Measurements from ENCODE around the gene DAND5. TPM values are rescaled to one million over a fixed set of nuclear protein-coding genes. Genes with fewer than 3 reads are reported as not detected.
"Not testable (repeated sequence)": the region's sequence is repeated elsewhere in the genome, so short reads cannot be mapped to it uniquely, and the experiment has no call there.

Gene DAND5
- total and polyA plus RNA-seq, 4 experiments from 2014 or later: not detected

- CTCF ChIA-PET (ENCODE audit: partially characterized antibody): interaction anchor here (0.5 to 2.4 kb wide), 5 partner anchors 9 to 67 kb away, joined by 3 to 5 read pairs (median 3); no protein-coding TSS in a partner anchor
- H3K4me1 Mint-ChIP-seq: peaks cover 16 to 34% (median 21%) of the 10 kb centered on the region in 4 donors
These were observed 17.3 kb upstream of the DAND5 start for GRCh38 chr19:12952050-12952449.

DNA sequence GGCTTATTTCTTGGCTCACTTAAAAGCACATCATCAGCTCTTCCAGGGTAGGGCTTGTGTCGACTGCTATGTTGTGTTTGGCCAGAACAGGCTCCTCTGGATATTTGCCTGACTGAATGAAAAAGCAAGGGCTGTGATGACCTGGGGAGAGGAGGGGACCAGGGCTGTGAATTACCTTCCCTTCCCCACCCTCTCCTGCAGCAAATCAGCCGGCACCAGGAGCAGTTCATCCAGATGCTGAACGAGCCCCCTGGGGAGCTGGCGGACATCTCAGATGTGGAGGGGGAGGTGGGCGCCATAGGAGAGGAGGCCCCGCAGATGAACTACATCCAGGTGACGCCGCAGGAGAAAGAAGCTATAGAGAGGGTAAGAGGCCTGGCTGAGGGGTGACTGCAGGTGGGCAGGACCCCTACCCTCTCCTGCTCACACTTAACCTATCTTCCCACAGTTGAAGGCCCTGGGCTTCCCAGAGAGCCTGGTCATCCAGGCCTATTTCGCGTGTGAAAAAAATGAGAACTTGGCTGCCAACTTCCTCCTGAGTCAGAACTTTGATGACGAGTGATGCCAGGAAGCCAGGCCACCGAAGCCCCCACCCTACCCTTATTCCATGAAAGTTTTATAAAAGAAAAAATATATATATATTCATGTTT lies 16.8 kb upstream of the DAND5 start:
- Mint-ChIP-seq H3K36me3 (peaks cover 27 to 64% of the 10 kb centered on the region in 2 donors), H3K27me3 (no peaks in the 10 kb centered on the region), H3K9me3 (no peaks in the 10 kb centered on the region), H3K4me1 (peaks cover 16 to 31% (median 21%) of the 10 kb centered on the region in 4 donors), H3K27ac (peak overlapping the region in 2 of 7 donors; percentile 52 to 59), H3K4me3 (peak overlapping the region in 1 of 8 donors; percentile 15)
- ChIA-PET CTCF (ENCODE audit: partially characterized antibody) (interaction anchor here (0.5 to 4.3 kb wide), 6 partner anchors 9 to 68 kb away, joined by 3 to 35 read pairs (median 4); no protein-coding TSS in a partner anchor), POLR2A (ENCODE audit: partially characterized antibody) (interaction anchor here (0.6 to 1.5 kb wide), 4 partner anchors 15 to 109 kb away, joined by 3 to 4 read pairs (median 4); partner anchors contain the start of gene GCDH)
- no peak for DNase-seq
- H3K4me3 ChIP-seq (ENCODE audit: low read length in 2 of 2): no peak overlapping the region
- H3K27ac ChIP-seq (ENCODE audit: low read depth, low read length): no peak overlapping the region
- peaks cover 25% of the 10 kb centered on the region for H3K4me1 ChIP-seq (ENCODE audit: insufficient read depth, low read length)
- H3K36me3 ChIP-seq (ENCODE audit: insufficient read depth, low read length): peaks cover 38% of the 10 kb centered on the region
- H3K9me3 ChIP-seq (ENCODE audit: control insufficient read depth in 1 of 2, low read length in 2 of 2): no peaks in the 10 kb centered on the region
- intact Hi-C loops (cut with micrococcal nuclease): no loop called here
- H3K27me3 ChIP-seq (ENCODE audit: insufficient read depth, low read length): no peaks in the 10 kb centered on the region

More at GRCh38 chr19:12952050-12952449, 17.3 kb upstream of the DAND5 start:
- peaks cover 27% of the 10 kb centered on the region for H3K4me1 ChIP-seq (ENCODE audit: insufficient read depth, low read length)
- peak overlapping the region in 2 of 7 donors; percentile 59 to 75 for H3K27ac Mint-ChIP-seq
- H3K4me3 Mint-ChIP-seq; DNase-seq; H3K27ac ChIP-seq (ENCODE audit: low read depth, low read length); H3K9me3 ChIP-seq (ENCODE audit: control insufficient read depth in 1 of 2, low read length in 2 of 2); intact Hi-C loops (cut with micrococcal nuclease); H3K4me3 ChIP-seq (ENCODE audit: low read length in 2 of 2); H3K9me3 Mint-ChIP-seq; H3K27me3 Mint-ChIP-seq; H3K27me3 ChIP-seq (ENCODE audit: insufficient read depth, low read length): not testable (repeated sequence)
- H3K36me3 ChIP-seq (ENCODE audit: insufficient read depth, low read length): peaks cover 40% of the 10 kb centered on the region
- peaks cover 28 to 68% of the 10 kb centered on the region in 2 donors for H3K36me3 Mint-ChIP-seq
- POLR2A ChIA-PET (ENCODE audit: partially characterized antibody): interaction anchor here (0.9 to 1.5 kb wide), 2 partner anchors 14 to 61 kb away, joined by 3 to 4 read pairs; partner anchors contain the start of gene GCDH

GRCh38 chr19:12953138-12953798 lies 16.1 kb upstream of the DAND5 start:
- Histone ChIP-seq H3K27me3 (ENCODE audit: insufficient read depth, low read length) (no peaks in the 10 kb centered on the region), H3K9me3 (ENCODE audit: control insufficient read depth in 1 of 2, low read length in 2 of 2) (no peaks in the 10 kb centered on the region), H3K4me3 (ENCODE audit: low read length in 2 of 2) (no peak overlapping the region), H3K36me3 (ENCODE audit: insufficient read depth, low read length) (peaks cover 31% of the 10 kb centered on the region), H3K27ac (ENCODE audit: low read depth, low read length) (no peak overlapping the region), H3K4me1 (ENCODE audit: insufficient read depth, low read length) (peaks cover 28% of the 10 kb centered on the region)
- DNase-seq: peak in 1 of 5 donors; percentile 9
- intact Hi-C loops (cut with micrococcal nuclease): no loop called here
- no peaks in the 10 kb centered on the region for H3K27me3 Mint-ChIP-seq
- CTCF ChIA-PET (ENCODE audit: partially characterized antibody): interaction anchor here (0.7 to 4.3 kb wide), 3 partner anchors 12 to 68 kb away, joined by 3 to 35 read pairs (median 4); no protein-coding TSS in a partner anchor
- H3K4me1 Mint-ChIP-seq: peaks cover 14 to 28% (median 21%) of the 10 kb centered on the region in 4 donors
- no peaks in the 10 kb centered on the region for H3K9me3 Mint-ChIP-seq
- POLR2A ChIA-PET (ENCODE audit: partially characterized antibody): interaction anchor here (0.5 to 1.7 kb wide), 6 partner anchors 20 to 168 kb away, joined by 3 to 6 read pairs (median 4); partner anchors contain the start of genes FARSA and GCDH
- H3K4me3 Mint-ChIP-seq: no peak overlapping the region
- H3K27ac Mint-ChIP-seq: peak overlapping the region in 2 of 7 donors; percentile 35 to 91
- peaks cover 24 to 59% of the 10 kb centered on the region in 2 donors for H3K36me3 Mint-ChIP-seq

GRCh38 chr19:12953799-12954611 lies 15.4 kb upstream of the DAND5 start:
- no peaks in the 10 kb centered on the region for H3K9me3 Mint-ChIP-seq
- ChIA-PET CTCF (ENCODE audit: partially characterized antibody) (interaction anchor here (1.1 to 4.3 kb wide), 3 partner anchors 11 to 24 kb away, joined by 3 to 35 read pairs (median 3); no protein-coding TSS in a partner anchor), POLR2A (ENCODE audit: partially characterized antibody) (interaction anchor here (0.5 to 2.1 kb wide), 6 partner anchors 12 to 167 kb away, joined by 3 to 8 read pairs (median 4); partner anchors contain the start of gene FARSA)
- Histone ChIP-seq H3K27ac (ENCODE audit: low read depth, low read length) (no peak overlapping the region), H3K36me3 (ENCODE audit: insufficient read depth, low read length) (peaks cover 24% of the 10 kb centered on the region), H3K9me3 (ENCODE audit: control insufficient read depth in 1 of 2, low read length in 2 of 2) (no peaks in the 10 kb centered on the region), H3K4me1 (ENCODE audit: insufficient read depth, low read length) (peaks cover 28% of the 10 kb centered on the region), H3K27me3 (ENCODE audit: insufficient read depth, low read length) (no peaks in the 10 kb centered on the region), H3K4me3 (ENCODE audit: low read length in 2 of 2) (no peak overlapping the region)
- H3K36me3 Mint-ChIP-seq: peaks cover 24 to 54% of the 10 kb centered on the region in 2 donors
- no peak for DNase-seq
- peaks cover 14 to 28% (median 21%) of the 10 kb centered on the region in 4 donors for H3K4me1 Mint-ChIP-seq
- intact Hi-C loops (cut with micrococcal nuclease): no loop called here
- H3K27me3 Mint-ChIP-seq: no peaks in the 10 kb centered on the region
- H3K4me3 Mint-ChIP-seq: peak overlapping the region in 2 of 8 donors; percentile 38 to 46
- H3K27ac Mint-ChIP-seq: peak overlapping the region; percentile 10 to 91 (median 72)

- Histone ChIP-seq H3K27ac (ENCODE audit: low read depth, low read length) (peak overlapping the region; percentile 8), H3K4me3 (ENCODE audit: low read length in 2 of 2) (no peak overlapping the region), H3K4me1 (ENCODE audit: insufficient read depth, low read length) (peaks cover 28% of the 10 kb centered on the region), H3K9me3 (ENCODE audit: control insufficient read depth in 1 of 2, low read length in 2 of 2) (no peaks in the 10 kb centered on the region), H3K27me3 (ENCODE audit: insufficient read depth, low read length) (no peaks in the 10 kb centered on the region), H3K36me3 (ENCODE audit: insufficient read depth, low read length) (peaks cover 18% of the 10 kb centered on the region)
- intact Hi-C loops (cut with micrococcal nuclease): no loop called here
- Mint-ChIP-seq H3K9me3 (no peaks in the 10 kb centered on the region), H3K36me3 (peaks cover 22 to 51% of the 10 kb centered on the region in 2 donors), H3K4me3 (peak overlapping the region in 3 of 8 donors; percentile 15 to 46 (median 38)), H3K27ac (peak overlapping the region; percentile 10 to 91 (median 72)), H3K4me1 (peaks cover 14 to 28% (median 21%) of the 10 kb centered on the region in 4 donors), H3K27me3 (no peaks in the 10 kb centered on the region)
- no peak for DNase-seq
- POLR2A ChIA-PET (ENCODE audit: partially characterized antibody): interaction anchor here (0.7 to 2.1 kb wide), 5 partner anchors 11 to 69 kb away, joined by 3 to 8 read pairs (median 3); partner anchors contain the start of gene FARSA
- CTCF ChIA-PET (ENCODE audit: partially characterized antibody): interaction anchor here (1.1 to 4.3 kb wide), 3 partner anchors 10 to 23 kb away, joined by 3 to 35 read pairs (median 3); no protein-coding TSS in a partner anchor
These were observed 14.8 kb upstream of the DAND5 start for GRCh38 chr19:12954612-12954962.

GRCh38 chr19:12955575-12955974 lies 13.8 kb upstream of the DAND5 start:
- H3K9me3 ChIP-seq (ENCODE audit: control insufficient read depth in 1 of 2, low read length in 2 of 2); intact Hi-C loops (cut with micrococcal nuclease); H3K4me3 ChIP-seq (ENCODE audit: low read length in 2 of 2); H3K27me3 Mint-ChIP-seq; H3K9me3 Mint-ChIP-seq; DNase-seq; H3K27ac ChIP-seq (ENCODE audit: low read depth, low read length); H3K27me3 ChIP-seq (ENCODE audit: insufficient read depth, low read length): not testable (repeated sequence)
- peaks cover 15 to 42% of the 10 kb centered on the region in 2 donors for H3K36me3 Mint-ChIP-seq
- peak overlapping the region; percentile 77 to 94 (median 90) for H3K27ac Mint-ChIP-seq
- Histone ChIP-seq H3K4me1 (ENCODE audit: insufficient read depth, low read length) (peaks cover 28% of the 10 kb centered on the region), H3K36me3 (ENCODE audit: insufficient read depth, low read length) (peaks cover 12% of the 10 kb centered on the region)
- H3K4me3 Mint-ChIP-seq: peak overlapping the region; percentile 83 to 88 (median 87)
- ChIA-PET POLR2A (ENCODE audit: partially characterized antibody) (interaction anchor here (1.0 to 2.2 kb wide), 5 partner anchors 8 to 197 kb away, joined by 3 to 8 read pairs (median 5); partner anchors contain the start of gene SYCE2), CTCF (ENCODE audit: partially characterized antibody) (interaction anchor here (1.1 to 4.3 kb wide), 3 partner anchors 9 to 18 kb away, joined by 3 to 35 read pairs (median 5); no protein-coding TSS in a partner anchor)
- H3K4me1 Mint-ChIP-seq: peaks cover 12 to 25% (median 21%) of the 10 kb centered on the region in 4 donors

All from CD4-positive, alpha-beta memory T cell (primary cell).